HG03139 (cell line): ENCODE results near the gene ZFP14.
"Not testable (repeated sequence)": the region's sequence is repeated elsewhere in the genome, so short reads cannot be mapped to it uniquely, and the experiment has no call there.

ENCODE experiments used
- ATAC-seq: cut with Tn5 transposase; IDR thresholded peaks from one replicate; pipeline ENCODE4 v1.9.1; 2021; ENCODE audit not compliant: unreplicated experiment

ZFP14 gene

DNA sequence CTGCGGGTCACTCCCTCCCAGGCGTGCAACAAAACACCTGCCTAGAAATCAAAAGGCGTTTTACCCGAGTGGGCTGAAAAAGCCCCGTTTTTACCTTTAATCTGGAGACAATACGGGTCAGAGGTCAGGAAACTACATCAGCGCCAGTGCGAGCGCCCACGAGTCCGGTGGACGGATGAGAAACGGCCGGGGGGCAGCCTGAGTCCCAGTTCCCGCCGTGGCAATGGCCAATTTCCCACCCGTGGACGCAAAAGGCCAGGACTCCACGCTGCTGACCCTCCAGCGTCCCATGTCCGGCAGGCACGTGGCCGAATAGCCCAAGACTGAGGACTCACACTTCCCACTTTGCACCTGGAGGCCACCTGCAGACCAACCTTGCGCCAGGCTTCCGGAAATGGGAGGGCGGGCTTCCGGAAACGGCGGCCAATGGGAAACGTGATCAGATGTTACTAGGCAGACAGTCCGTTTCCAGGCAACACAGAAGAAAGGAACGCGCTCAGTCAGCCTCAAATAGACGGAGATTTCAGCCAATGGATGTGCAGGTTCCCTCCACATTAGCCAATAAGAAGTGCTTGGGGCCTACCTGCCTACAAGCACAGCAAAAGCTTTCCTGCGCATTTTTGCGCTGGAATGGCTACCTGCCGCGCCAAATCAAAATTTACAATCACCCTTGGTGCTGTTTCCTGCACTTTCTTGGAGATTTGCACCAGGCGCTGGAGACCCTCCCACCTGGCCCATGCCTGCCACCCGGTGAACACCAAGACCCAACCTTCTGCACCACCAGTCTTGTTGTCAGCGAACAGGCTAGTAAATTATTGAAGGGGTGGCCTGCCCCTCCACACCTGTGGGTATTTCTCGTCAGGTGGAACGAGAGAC lies 47.4 kb downstream of the ZFP14 start:
- ATAC-seq: peak; percentile 67

DNA sequence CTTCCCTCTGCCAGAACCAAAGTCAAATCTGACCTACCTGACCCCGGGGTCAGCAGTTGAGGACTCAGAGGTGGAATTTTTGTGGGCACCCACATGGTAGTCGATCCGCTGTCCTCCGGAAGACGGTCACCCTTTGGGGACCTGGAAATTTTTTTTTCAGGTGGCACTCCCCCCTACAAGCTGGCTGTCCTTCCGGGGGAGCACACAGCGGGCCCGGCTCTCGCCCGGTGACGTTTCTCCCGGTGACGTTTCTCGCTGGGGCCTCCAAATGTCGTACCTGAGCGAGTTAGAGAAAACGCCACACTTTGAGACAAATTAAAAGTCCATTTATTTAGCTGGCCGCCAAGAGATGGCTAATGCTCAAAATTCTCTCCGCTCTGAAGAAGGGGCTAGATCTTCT lies 48.8 kb downstream of the ZFP14 start:
- no peak for ATAC-seq

DNA sequence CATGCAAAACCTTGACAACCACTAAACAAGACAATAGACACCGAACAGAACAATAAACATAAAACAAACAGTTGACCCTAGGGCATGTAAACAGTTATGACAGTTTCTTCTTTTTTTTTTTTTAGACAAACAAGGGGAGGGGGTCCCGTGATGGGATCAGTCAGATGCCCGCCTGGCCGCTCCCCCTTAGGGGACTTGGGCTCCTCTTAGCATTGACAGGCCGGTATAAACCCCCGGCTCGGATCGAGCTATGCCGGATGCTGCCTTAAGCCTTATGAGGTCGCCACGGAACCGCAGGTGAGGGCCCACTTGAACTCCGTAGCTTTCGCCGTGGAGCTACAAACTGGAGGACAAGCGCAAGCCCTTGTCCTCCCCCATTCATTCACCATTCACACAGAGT lies 49.5 kb downstream of the ZFP14 start:
- ATAC-seq: not testable (repeated sequence)

GRCh38 chr19:36326649-36327048 lies 52.4 kb downstream of the ZFP14 start:
- not testable (repeated sequence) for ATAC-seq

GRCh38 chr19:36315164-36315563 lies 63.8 kb downstream of the ZFP14 start:
- not testable (repeated sequence) for ATAC-seq

DNA sequence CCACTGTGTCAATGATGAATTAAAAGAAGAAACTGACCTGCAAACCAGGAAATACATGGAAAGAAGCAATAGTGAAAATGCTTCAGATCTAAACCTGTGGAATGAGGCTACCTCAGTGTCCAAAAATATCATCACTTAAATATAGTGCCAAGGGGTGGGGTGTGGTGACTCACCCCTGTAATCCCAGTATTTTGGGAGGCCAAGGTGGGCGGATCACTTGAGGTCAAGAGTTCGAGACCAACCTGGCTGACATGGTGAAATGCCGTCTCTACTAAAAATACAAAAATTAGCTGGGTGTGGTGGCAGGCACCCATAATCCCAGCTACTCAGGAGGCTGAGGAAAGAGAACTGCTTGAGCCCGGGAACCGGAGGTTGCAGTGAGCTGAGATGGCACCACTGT lies 64.9 kb downstream of the ZFP14 start:
- not testable (repeated sequence) for ATAC-seq

DNA sequence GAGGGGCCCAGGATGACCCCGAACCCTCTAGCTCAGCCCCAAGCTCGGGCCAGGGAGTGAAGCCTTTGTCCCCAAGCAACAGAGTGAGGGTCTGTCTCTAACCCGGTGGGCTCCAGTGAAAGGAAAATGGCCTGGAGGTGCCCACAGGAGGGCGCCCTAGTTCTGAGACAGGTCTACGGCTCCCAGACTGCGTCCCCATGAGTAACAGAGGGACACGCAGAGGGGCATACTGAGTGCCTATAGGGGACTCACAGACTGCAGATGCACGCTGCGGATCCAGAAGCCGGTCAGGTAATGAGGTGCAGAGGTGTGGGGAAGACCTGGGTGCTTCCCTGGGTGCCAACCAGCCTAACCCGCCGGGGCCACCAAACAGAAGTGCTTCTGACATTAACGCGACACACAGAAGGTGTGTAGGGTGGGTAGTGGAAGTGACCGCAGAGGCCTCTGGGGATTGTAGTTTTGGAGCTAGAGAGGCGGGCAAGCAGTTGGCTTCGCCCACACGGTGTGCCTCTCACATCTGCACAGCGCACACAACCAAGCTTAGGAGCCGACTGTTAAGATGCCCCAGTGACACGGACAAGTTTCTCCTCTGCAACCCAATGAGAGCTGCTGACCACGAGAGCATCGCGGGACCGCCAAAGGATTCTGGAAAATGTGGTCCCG lies 67.8 kb downstream of the ZFP14 start:
- not testable (repeated sequence) for ATAC-seq

DNA sequence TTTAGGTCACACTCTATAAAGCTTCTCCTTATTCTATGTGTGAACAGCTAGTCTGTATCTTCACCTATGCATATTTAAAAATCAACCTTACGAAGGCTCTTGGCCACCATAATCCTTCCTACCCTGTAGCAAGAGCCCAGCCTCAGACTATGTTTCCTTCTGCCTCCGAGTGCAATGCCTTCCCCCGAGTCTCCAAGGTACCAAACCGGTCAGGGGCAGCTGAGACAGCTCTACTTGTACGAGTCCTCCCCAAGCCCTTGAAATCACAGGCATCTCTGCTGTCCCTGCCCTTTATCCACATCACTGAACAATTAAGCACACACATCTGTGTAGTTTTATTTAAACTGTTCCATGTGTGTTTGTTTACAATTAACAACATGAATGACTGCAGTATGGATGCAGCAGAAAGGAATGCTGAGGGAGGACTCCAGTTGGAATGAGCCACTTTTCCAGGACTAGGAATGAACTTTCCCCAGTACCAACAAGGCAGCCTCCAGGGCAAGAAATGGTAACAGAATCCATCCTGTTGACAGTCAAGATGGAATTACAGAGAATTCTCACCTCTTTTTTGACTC lies 68.5 kb downstream of the ZFP14 start:
- not testable (repeated sequence) for ATAC-seq

- ATAC-seq: not testable (repeated sequence)
Measured at GRCh38 chr19:36309759-36310158, 69.2 kb downstream of the ZFP14 start.

DNA sequence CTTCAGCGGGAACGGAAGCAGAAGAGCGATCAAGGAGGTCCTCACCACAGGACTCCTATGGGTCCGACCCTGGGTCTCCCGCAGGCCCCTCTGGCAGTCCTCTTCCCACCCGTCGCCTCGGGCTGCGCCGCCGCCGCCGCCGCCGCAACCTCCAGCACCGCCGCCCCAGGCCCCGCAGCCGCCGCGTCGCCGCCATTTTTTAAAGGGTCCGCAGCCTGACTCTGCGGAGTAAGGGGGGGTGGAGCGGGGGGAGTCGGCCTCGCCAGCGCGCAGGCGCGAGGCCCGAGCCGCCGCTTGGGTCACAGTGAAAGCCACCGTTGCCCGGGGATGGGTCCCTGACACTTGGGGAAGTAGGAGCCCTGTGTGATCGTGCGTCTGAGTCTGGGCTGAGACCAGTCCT lies 69.7 kb downstream of the ZFP14 start:
- ATAC-seq: not testable (repeated sequence)

- ATAC-seq: not testable (repeated sequence)
Measured at GRCh38 chr19:36292317-36292716, 86.7 kb downstream of the ZFP14 start.
